Omental fat pad (tissue), 4 donors: ENCODE measurements around the gene ASGR2. TPM values are rescaled to one million over a fixed set of nuclear protein-coding genes. Genes with fewer than 3 reads are reported as not detected.

Experiments
- ATAC-seq: fragments of 150-250 bp; one replicate; pipeline ENCODE4 v1.9.1; 2016; ENCODE audit warnings: mild to moderate bottlenecking, moderate library complexity; ENCODE audit not compliant: low FRiP score
- DNase-seq: peaks from one replicate; pipeline ENCODE4 v3.0.0-alpha.2; 2019; ENCODE audit warnings: low spot score
- CTCF ChIP-seq, 3 donors: fragments of 450-650 bp; IDR thresholded peaks; one replicate each; pipeline ENCODE4 v1.5.1; 2016 to 2017; ENCODE audit warnings: antibody characterized with exemption in 3 of 3, mild to moderate bottlenecking in 3 of 3, moderate library complexity in 2 of 3
- total RNA-seq, 4 donors: library from RNA; depleted of rRNA; stranded (reverse); fragments of >200 nt; gene quantifications; one replicate each; pipeline ENCODE4 v1.1.0, GENCODE V29; 2016

The ASGR2 gene
- total RNA-seq, 4 donors from 2014 or later, result 0.84 to 3.1 (median 1.6) TPM; not detected in 1

- no peak for TF ChIP-seq CTCF (IDR thresholded peaks at IDR 0.05)
- DNase-seq (no peak), ATAC-seq (no peak)
These were observed 2.0 kb downstream of the ASGR2 start for GRCh38 chr17:7112510-7113108.

GRCh38 chr17:7111784-7112509 is 2.7 kb downstream of the ASGR2 start:
- TF ChIP-seq CTCF (IDR thresholded peaks at IDR 0.05), result no peak
- no peak for DNase-seq
- no peak for ATAC-seq

GRCh38 chr17:7110617-7111306 is 3.9 kb downstream of the ASGR2 start:
- DNase-seq (no peak), ATAC-seq (no peak)
- TF ChIP-seq CTCF (IDR thresholded peaks at IDR 0.05), result no peak

GRCh38 chr17:7109461-7110322 is 4.9 kb downstream of the ASGR2 start:
- no peak for TF ChIP-seq CTCF (IDR thresholded peaks at IDR 0.05)

GRCh38 chr17:7108981-7109380 is 5.6 kb downstream of the ASGR2 start:
- no peak for TF ChIP-seq CTCF (IDR thresholded peaks at IDR 0.05)
- no peak for DNase-seq
- ATAC-seq, result no peak

More at GRCh38 chr17:7109461-7110322, 4.9 kb downstream of the ASGR2 start:
- ATAC-seq (no peak), DNase-seq (no peak)

- no peak for ATAC-seq
- no peak for TF ChIP-seq CTCF (IDR thresholded peaks at IDR 0.05)
- DNase-seq, result no peak
These were observed 6.1 kb downstream of the ASGR2 start for GRCh38 chr17:7108560-7108925.
